ENCODE results near the gene FOXP1.

GRCh38 chr3:71211083-71211482 is 372.4 kb downstream of the FOXP1 start:
- TF ChIP-seq POLR2A (IDR thresholded peaks at IDR 0.05) (no peak), CTCF (IDR thresholded peaks at IDR 0.05 in 4 of 5, conservative IDR thresholded peaks at IDR 0.05 in 1 of 5) (no peak)
